K562 (cell line): Measurements from ENCODE around the gene UBXN6. TPM values are rescaled to one million over a fixed set of nuclear protein-coding genes. Genes with fewer than 3 reads are reported as not detected.

ENCODE experiments used
- MCM2 ChIP-seq: fragments of 450-650 bp; IDR thresholded peaks from 2 replicates; pipeline ENCODE4 v1.6.1; 2017; ENCODE audit warnings: low read depth, mild to moderate bottlenecking
- NFE2L1 ChIP-seq: fragments of 450-650 bp; IDR thresholded peaks from 2 replicates; pipeline ENCODE4 v1.6.1; 2016; ENCODE audit warnings: missing genetic modification characterization, low read depth, mild to moderate bottlenecking, missing compliant biosample characterization, moderate library complexity, borderline replicate concordance
- TGIF2 ChIP-seq: sonication (generic); formaldehyde crosslinking; IDR thresholded peaks from 2 replicates; pipeline ENCODE4 v1.8.1; 2022; ENCODE audit warnings: mild to moderate bottlenecking, missing genetic modification reagents, moderate library complexity
- polyA plus RNA-seq, 8 experiments: library from polyadenylated mRNA; depleted of rRNA in 4 of 8; stranded (reverse) in 5 of 8; unstranded in 3 of 8; fragments of >200 nt; fragmentation: Nextera tagmentation in 2 of 8; fragmentation: Illumina TruSeq in 1 of 8; extraction: Ambion mirVana in 2 of 8; extraction: Trizol in 1 of 8; gene quantifications; 2 replicates each; pipeline versions ENCODE4 v1.2.1 to v1.2.3, GENCODE V29; 2011 to 2014; ENCODE audit warnings: inconsistent platforms in 1 of 8, missing spikeins in 1 of 8
- total RNA-seq, 7 experiments: library from RNA; depleted of rRNA in 6 of 7; stranded (reverse); fragments of >200 nt in 6 of 7; fragmentation: Illumina TruSeq in 2 of 7; extraction: Trizol in 2 of 7; gene quantifications; 2 replicates each; pipeline versions ENCODE4 v1.2.1 to v1.2.3, GENCODE V29; 2011 to 2021; ENCODE audit warnings: low replicate concordance in 1 of 7
- TF ChIP-seq, protein P1 (sequence below): fragments of 450-650 bp; IDR thresholded peaks from 2 replicates; pipeline ENCODE4 v1.6.1; 2016; ENCODE audit warnings: mild to moderate bottlenecking, moderate library complexity
- TF ChIP-seq, protein P2 (sequence below), 2 experiments: fragments of 200-800 bp in 1 of 2; sonication (Bioruptor generic) in 1 of 2; sonication (generic) in 1 of 2; formaldehyde crosslinking in 1 of 2; IDR thresholded peaks in 1 of 2; conservative IDR thresholded peaks in 1 of 2; 2 replicates each; pipeline versions ENCODE4 v1.5.0 to v1.6.1; 2016 to 2020; ENCODE audit warnings: missing compliant biosample characterization in 1 of 2, missing genetic modification characterization in 1 of 2, missing genetic modification reagents in 1 of 2

Gene UBXN6
- total and polyA plus RNA-seq, 9 of the 15 experiments (the other 6 are each of a cell fraction or from before 2014, with no cell fraction given) = 0.48 to 90.2 (median 29.5) TPM

DNA sequence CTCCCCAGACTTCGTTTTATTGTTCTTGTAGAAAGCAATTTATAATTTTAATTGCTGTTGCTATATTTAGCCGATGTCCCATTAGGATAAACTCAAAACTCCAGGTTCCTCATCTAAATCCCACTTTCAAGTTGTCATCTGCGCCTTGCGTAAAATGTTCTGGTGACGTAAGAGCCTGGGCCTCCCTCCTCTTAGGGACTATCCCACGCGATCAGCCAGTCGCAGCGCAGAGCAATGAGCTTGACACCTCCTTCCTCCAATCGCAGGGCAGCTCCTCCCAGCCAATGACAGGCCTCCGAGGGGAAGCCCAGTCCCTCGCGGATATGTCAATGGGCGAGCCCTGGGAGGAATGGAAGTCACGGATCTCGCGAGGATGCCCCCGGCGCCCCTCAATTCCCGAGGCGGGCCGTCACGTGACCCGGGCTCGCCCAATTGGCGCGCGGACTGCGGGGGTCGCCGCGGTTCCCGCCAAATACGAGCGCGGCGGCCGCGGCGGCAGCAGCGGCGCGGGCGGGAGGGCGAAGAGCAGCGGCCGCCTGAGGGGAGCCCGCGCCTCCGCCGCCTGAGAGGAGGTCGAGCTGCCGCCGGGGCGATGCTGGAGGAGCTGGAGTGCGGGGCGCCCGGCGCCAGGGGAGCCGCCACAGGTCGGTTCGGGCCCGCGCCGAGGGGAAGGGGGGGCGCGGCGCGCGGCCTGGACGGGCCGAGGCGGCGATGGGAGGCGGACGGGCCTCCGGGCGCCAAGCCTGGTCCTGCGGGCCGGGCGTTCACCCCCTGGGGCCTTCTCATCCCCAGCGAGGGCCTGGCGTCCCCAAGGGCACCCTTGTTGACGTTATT, 55.2 kb downstream of the UBXN6 start, which contains the start of gene CHAF1A (continued):
- TF ChIP-seq, protein P1, sequence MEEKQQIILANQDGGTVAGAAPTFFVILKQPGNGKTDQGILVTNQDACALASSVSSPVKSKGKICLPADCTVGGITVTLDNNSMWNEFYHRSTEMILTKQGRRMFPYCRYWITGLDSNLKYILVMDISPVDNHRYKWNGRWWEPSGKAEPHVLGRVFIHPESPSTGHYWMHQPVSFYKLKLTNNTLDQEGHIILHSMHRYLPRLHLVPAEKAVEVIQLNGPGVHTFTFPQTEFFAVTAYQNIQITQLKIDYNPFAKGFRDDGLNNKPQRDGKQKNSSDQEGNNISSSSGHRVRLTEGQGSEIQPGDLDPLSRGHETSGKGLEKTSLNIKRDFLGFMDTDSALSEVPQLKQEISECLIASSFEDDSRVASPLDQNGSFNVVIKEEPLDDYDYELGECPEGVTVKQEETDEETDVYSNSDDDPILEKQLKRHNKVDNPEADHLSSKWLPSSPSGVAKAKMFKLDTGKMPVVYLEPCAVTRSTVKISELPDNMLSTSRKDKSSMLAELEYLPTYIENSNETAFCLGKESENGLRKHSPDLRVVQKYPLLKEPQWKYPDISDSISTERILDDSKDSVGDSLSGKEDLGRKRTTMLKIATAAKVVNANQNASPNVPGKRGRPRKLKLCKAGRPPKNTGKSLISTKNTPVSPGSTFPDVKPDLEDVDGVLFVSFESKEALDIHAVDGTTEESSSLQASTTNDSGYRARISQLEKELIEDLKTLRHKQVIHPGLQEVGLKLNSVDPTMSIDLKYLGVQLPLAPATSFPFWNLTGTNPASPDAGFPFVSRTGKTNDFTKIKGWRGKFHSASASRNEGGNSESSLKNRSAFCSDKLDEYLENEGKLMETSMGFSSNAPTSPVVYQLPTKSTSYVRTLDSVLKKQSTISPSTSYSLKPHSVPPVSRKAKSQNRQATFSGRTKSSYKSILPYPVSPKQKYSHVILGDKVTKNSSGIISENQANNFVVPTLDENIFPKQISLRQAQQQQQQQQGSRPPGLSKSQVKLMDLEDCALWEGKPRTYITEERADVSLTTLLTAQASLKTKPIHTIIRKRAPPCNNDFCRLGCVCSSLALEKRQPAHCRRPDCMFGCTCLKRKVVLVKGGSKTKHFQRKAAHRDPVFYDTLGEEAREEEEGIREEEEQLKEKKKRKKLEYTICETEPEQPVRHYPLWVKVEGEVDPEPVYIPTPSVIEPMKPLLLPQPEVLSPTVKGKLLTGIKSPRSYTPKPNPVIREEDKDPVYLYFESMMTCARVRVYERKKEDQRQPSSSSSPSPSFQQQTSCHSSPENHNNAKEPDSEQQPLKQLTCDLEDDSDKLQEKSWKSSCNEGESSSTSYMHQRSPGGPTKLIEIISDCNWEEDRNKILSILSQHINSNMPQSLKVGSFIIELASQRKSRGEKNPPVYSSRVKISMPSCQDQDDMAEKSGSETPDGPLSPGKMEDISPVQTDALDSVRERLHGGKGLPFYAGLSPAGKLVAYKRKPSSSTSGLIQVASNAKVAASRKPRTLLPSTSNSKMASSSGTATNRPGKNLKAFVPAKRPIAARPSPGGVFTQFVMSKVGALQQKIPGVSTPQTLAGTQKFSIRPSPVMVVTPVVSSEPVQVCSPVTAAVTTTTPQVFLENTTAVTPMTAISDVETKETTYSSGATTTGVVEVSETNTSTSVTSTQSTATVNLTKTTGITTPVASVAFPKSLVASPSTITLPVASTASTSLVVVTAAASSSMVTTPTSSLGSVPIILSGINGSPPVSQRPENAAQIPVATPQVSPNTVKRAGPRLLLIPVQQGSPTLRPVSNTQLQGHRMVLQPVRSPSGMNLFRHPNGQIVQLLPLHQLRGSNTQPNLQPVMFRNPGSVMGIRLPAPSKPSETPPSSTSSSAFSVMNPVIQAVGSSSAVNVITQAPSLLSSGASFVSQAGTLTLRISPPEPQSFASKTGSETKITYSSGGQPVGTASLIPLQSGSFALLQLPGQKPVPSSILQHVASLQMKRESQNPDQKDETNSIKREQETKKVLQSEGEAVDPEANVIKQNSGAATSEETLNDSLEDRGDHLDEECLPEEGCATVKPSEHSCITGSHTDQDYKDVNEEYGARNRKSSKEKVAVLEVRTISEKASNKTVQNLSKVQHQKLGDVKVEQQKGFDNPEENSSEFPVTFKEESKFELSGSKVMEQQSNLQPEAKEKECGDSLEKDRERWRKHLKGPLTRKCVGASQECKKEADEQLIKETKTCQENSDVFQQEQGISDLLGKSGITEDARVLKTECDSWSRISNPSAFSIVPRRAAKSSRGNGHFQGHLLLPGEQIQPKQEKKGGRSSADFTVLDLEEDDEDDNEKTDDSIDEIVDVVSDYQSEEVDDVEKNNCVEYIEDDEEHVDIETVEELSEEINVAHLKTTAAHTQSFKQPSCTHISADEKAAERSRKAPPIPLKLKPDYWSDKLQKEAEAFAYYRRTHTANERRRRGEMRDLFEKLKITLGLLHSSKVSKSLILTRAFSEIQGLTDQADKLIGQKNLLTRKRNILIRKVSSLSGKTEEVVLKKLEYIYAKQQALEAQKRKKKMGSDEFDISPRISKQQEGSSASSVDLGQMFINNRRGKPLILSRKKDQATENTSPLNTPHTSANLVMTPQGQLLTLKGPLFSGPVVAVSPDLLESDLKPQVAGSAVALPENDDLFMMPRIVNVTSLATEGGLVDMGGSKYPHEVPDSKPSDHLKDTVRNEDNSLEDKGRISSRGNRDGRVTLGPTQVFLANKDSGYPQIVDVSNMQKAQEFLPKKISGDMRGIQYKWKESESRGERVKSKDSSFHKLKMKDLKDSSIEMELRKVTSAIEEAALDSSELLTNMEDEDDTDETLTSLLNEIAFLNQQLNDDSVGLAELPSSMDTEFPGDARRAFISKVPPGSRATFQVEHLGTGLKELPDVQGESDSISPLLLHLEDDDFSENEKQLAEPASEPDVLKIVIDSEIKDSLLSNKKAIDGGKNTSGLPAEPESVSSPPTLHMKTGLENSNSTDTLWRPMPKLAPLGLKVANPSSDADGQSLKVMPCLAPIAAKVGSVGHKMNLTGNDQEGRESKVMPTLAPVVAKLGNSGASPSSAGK = no peak
- TF ChIP-seq TGIF2 (no peak), MCM2 (no peak), NFE2L1 (no peak)
- TF ChIP-seq, protein P2, sequence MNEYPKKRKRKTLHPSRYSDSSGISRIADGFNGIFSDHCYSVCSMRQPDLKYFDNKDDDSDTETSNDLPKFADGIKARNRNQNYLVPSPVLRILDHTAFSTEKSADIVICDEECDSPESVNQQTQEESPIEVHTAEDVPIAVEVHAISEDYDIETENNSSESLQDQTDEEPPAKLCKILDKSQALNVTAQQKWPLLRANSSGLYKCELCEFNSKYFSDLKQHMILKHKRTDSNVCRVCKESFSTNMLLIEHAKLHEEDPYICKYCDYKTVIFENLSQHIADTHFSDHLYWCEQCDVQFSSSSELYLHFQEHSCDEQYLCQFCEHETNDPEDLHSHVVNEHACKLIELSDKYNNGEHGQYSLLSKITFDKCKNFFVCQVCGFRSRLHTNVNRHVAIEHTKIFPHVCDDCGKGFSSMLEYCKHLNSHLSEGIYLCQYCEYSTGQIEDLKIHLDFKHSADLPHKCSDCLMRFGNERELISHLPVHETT (CRISPR knock-in tag; conservative IDR thresholded peaks at IDR 0.05 in 1 of 2, IDR thresholded peaks at IDR 0.05 in 1 of 2) = peak in 1 of 2 experiments; percentile 81; a peak in 2 of 4 replicates
